H9 (cell line): Measurements from ENCODE around the gene CDCP1. TPM values are rescaled to one million over a fixed set of nuclear protein-coding genes. Genes with fewer than 3 reads are reported as not detected.

ENCODE experiments used
- DNase-seq: peaks from one replicate; pipeline ENCODE4 v3.0.0-alpha.2; 2017
- H2AFZ ChIP-seq: one replicate; pipeline ENCODE4 v1.6.1; 2013; ENCODE audit warnings: mild to moderate bottlenecking, low read length, control low read depth, moderate library complexity
- H2AK5ac ChIP-seq: 2 replicates; pipeline ENCODE4 v1.6.1; 2013; ENCODE audit warnings: low read length, control low read depth, mixed read lengths; ENCODE audit not compliant: insufficient read length
- H2BK120ac ChIP-seq: one replicate; pipeline ENCODE4 v1.6.1; 2013; ENCODE audit warnings: low read depth, mild to moderate bottlenecking, low read length, control low read depth, inconsistent platforms; ENCODE audit not compliant: poor library complexity, severe bottlenecking
- H2BK12ac ChIP-seq: 2 replicates; pipeline ENCODE4 v1.6.1; 2013; ENCODE audit warnings: low read length, control low read depth, mixed read lengths, low read depth; ENCODE audit not compliant: insufficient read length
- H2BK15ac ChIP-seq: 2 replicates; pipeline ENCODE4 v1.6.1; 2013; ENCODE audit warnings: low read depth, low read length, control low read depth
- H2BK20ac ChIP-seq: one replicate; pipeline ENCODE4 v1.6.1; 2013; ENCODE audit warnings: low read depth, mild to moderate bottlenecking, low read length, control low read depth, inconsistent platforms; ENCODE audit not compliant: poor library complexity, severe bottlenecking
- H2BK5ac ChIP-seq: 2 replicates; pipeline ENCODE4 v1.6.1; 2013; ENCODE audit warnings: low read length, control low read depth, mixed read lengths; ENCODE audit not compliant: insufficient read length
- H3K14ac ChIP-seq: 2 replicates; pipeline ENCODE4 v1.6.1; 2013; ENCODE audit warnings: low read length, control low read depth; ENCODE audit not compliant: insufficient read depth
- H3K18ac ChIP-seq: 2 replicates; pipeline ENCODE4 v1.6.1; 2013; ENCODE audit warnings: low read depth, mild to moderate bottlenecking, mixed read lengths, low read length, control low read depth; ENCODE audit not compliant: insufficient read length
- H3K23ac ChIP-seq: 2 replicates; pipeline ENCODE4 v1.6.1; 2013; ENCODE audit warnings: low read length, control low read depth, mixed read lengths, low read depth; ENCODE audit not compliant: insufficient read length
- H3K23me2 ChIP-seq: 2 replicates; pipeline ENCODE4 v1.6.1; 2013; ENCODE audit warnings: low read depth, mild to moderate bottlenecking, mixed read lengths, low read length, control low read depth; ENCODE audit not compliant: insufficient read length, poor library complexity, severe bottlenecking
- H3K27ac ChIP-seq: 2 replicates; pipeline ENCODE4 v1.5.1; 2013; ENCODE audit warnings: low read length, control low read depth, mixed read lengths, low read depth; ENCODE audit not compliant: insufficient read length
- H3K27me3 ChIP-seq: 2 replicates; pipeline ENCODE4 v1.6.1; 2013; ENCODE audit warnings: low read length, control low read depth, inconsistent platforms; ENCODE audit not compliant: insufficient read depth
- H3K4ac ChIP-seq: 2 replicates; pipeline ENCODE4 v1.6.1; 2013; ENCODE audit warnings: low read depth, mild to moderate bottlenecking, control low read depth, inconsistent platforms, low read length, moderate library complexity
- H3K4me1 ChIP-seq: 2 replicates; pipeline ENCODE4 v1.6.1; 2013; ENCODE audit warnings: low read length, control low read depth, inconsistent platforms; ENCODE audit not compliant: insufficient read depth
- H3K4me2 ChIP-seq: 2 replicates; pipeline ENCODE4 v1.6.1; 2013; ENCODE audit warnings: low read length, control low read depth, mixed read lengths; ENCODE audit not compliant: insufficient read length, insufficient read depth
- H3K56ac ChIP-seq: 2 replicates; pipeline ENCODE4 v1.6.1; 2013; ENCODE audit warnings: low read depth, mild to moderate bottlenecking, mixed read lengths, low read length, control low read depth; ENCODE audit not compliant: insufficient read length
- H3K79me1 ChIP-seq: 2 replicates; pipeline ENCODE4 v1.6.1; 2013; ENCODE audit warnings: low read depth, mild to moderate bottlenecking, moderate library complexity, low read length, control low read depth, inconsistent platforms; ENCODE audit not compliant: insufficient read depth, poor library complexity, severe bottlenecking
- H3K79me2 ChIP-seq: 2 replicates; pipeline ENCODE4 v1.6.1; 2013; ENCODE audit warnings: low read length, control low read depth, inconsistent platforms; ENCODE audit not compliant: insufficient read depth
- H3K9ac ChIP-seq: 2 replicates; pipeline ENCODE4 v1.6.1; 2013; ENCODE audit warnings: low read length, control low read depth, mixed read lengths; ENCODE audit not compliant: insufficient read length; ENCODE audit errors: extremely low read depth
- H3K9me3 ChIP-seq: one replicate; pipeline ENCODE4 v1.6.1; 2013; ENCODE audit warnings: low read depth, low read length, inconsistent platforms; ENCODE audit not compliant: control insufficient read depth
- H3T11ph ChIP-seq: one replicate; pipeline ENCODE4 v1.6.1; 2013; ENCODE audit warnings: mild to moderate bottlenecking, low read length, control low read depth, inconsistent platforms
- H4K20me1 ChIP-seq: one replicate; pipeline ENCODE4 v1.6.1; 2013; ENCODE audit not compliant: control insufficient read depth, insufficient read length, insufficient read depth
- H4K5ac ChIP-seq: 2 replicates; pipeline ENCODE4 v1.6.1; 2013; ENCODE audit warnings: low read depth, mild to moderate bottlenecking, mixed read lengths, low read length, control low read depth; ENCODE audit not compliant: insufficient read length
- H4K8ac ChIP-seq: replicated peaks from 2 replicates; pipeline ENCODE4 v1.6.1; 2013; ENCODE audit warnings: low read length, control low read depth, mixed read lengths, low read depth; ENCODE audit not compliant: insufficient read length
- H4K91ac ChIP-seq: 2 replicates; pipeline ENCODE4 v1.6.1; 2013; ENCODE audit warnings: low read depth, mild to moderate bottlenecking, moderate library complexity, mixed read lengths, low read length, control low read depth; ENCODE audit not compliant: insufficient read length
- H3K27ac Mint-ChIP-seq, 3 experiments: 2 replicates in 2 of 3; 3 replicates in 1 of 3; pipeline ENCODE4 v1.8.0; 2020 to 2021; ENCODE audit warnings: mixed read lengths in 3 of 3, mild to moderate bottlenecking in 1 of 3, moderate library complexity in 1 of 3
- H3K27me3 Mint-ChIP-seq: 2 replicates; pipeline ENCODE4 v1.8.0; 2021; ENCODE audit warnings: low read depth, mild to moderate bottlenecking, moderate library complexity, mixed read lengths
- H3K36me3 Mint-ChIP-seq, 3 experiments: 2 replicates in 2 of 3; 3 replicates in 1 of 3; pipeline ENCODE4 v1.8.0; 2020 to 2021; ENCODE audit warnings: low read depth in 3 of 3, mixed read lengths in 3 of 3; ENCODE audit not compliant: insufficient read depth in 1 of 3
- H3K4me1 Mint-ChIP-seq, 2 experiments: 2 replicates each; pipeline ENCODE4 v1.8.0; 2020; ENCODE audit warnings: mixed read lengths in 2 of 2
- H3K4me3 Mint-ChIP-seq, 2 experiments: 2 replicates in 1 of 2; 3 replicates in 1 of 2; pipeline ENCODE4 v1.8.0; 2020 to 2021; ENCODE audit warnings: mild to moderate bottlenecking in 2 of 2, mixed read lengths in 2 of 2, moderate library complexity in 1 of 2
- H3K9me3 Mint-ChIP-seq, 2 experiments: 2 replicates in 1 of 2; 3 replicates in 1 of 2; pipeline ENCODE4 v1.8.0; 2020; ENCODE audit warnings: mild to moderate bottlenecking in 2 of 2, mixed read lengths in 2 of 2, moderate library complexity in 1 of 2
- WGBS: extraction: QIAGEN DNeasy Blood & Tissue Kit; methylation state at CpG from one replicate; pipeline ENCODE4 v1.1.7; 2013; ENCODE audit warnings: missing lambda C conversion rate, low lambda C conversion rate, mixed read lengths; ENCODE audit not compliant: insufficient read length; ENCODE audit errors: extremely low coverage; 5-methylcytosine and 5-hydroxymethylcytosine counted together
- total RNA-seq: library from RNA; stranded (reverse); gene quantifications from 2 replicates; pipeline ENCODE4 v1.2.1, GENCODE V29; 2021
- TF ChIP-seq, protein P1 (sequence below): fragments of 200-600 bp; sonication (generic); conservative IDR thresholded peaks from 3 replicates; pipeline ENCODE4 v1.8.0; 2021; ENCODE audit warnings: antibody characterized with exemption, mild to moderate bottlenecking

Gene CDCP1
- total RNA-seq, 1 experiment from 2014 or later, result 12.9 TPM

DNA sequence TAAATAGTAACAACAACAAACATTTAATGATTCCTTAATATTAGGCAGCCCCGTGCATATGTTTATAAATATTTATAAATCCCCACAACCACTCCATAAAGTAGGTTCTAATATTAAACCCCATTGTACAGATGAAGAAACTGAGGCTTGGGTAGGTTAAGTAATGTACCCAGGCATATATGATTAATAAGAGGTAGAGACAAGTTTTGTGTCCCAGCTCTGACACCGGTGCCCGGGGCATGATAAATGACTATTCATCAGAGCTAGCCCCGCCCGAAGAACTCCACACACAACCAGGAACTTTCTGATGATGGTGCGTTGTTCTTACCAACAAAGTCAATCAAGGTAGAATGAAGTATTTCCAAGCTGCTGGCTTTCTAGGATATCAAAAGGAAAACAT, 19.4 kb downstream of the CDCP1 start:
- TF ChIP-seq, protein P1, sequence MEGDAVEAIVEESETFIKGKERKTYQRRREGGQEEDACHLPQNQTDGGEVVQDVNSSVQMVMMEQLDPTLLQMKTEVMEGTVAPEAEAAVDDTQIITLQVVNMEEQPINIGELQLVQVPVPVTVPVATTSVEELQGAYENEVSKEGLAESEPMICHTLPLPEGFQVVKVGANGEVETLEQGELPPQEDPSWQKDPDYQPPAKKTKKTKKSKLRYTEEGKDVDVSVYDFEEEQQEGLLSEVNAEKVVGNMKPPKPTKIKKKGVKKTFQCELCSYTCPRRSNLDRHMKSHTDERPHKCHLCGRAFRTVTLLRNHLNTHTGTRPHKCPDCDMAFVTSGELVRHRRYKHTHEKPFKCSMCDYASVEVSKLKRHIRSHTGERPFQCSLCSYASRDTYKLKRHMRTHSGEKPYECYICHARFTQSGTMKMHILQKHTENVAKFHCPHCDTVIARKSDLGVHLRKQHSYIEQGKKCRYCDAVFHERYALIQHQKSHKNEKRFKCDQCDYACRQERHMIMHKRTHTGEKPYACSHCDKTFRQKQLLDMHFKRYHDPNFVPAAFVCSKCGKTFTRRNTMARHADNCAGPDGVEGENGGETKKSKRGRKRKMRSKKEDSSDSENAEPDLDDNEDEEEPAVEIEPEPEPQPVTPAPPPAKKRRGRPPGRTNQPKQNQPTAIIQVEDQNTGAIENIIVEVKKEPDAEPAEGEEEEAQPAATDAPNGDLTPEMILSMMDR, result no peak
- no peak overlapping the region for H2BK15ac ChIP-seq
- H3K23me2 ChIP-seq, result no peaks in the 10 kb centered on the region
- Mint-ChIP-seq H3K4me1 (peaks cover 2 to 3% of the 10 kb centered on the region in 2 experiments; a peak in 2 of 4 replicates), H3K27me3 (no peaks in the 10 kb centered on the region; the same call in 1 of the 2 replicates), H3K9me3 (no peaks in the 10 kb centered on the region; a peak in 1 of 5 replicates), H3K36me3 (no peaks in the 10 kb centered on the region), H3K27ac (no peak overlapping the region), H3K4me3 (no peak overlapping the region)
- no peak overlapping the region for H2BK20ac ChIP-seq
- H3K9me3 ChIP-seq, result no peaks in the 10 kb centered on the region
- no CpG with 5 or more reads among the region's 6 CpGs for WGBS
- no peak overlapping the region for H2AK5ac ChIP-seq
- no peak overlapping the region for H4K8ac ChIP-seq
- H4K91ac ChIP-seq, result no peak overlapping the region
- no peaks in the 10 kb centered on the region for H3K79me1 ChIP-seq
- H3K4me1 ChIP-seq, result no peaks in the 10 kb centered on the region; the same call in 1 of the 2 replicates
- no peak overlapping the region for H3K4me2 ChIP-seq
- H2AFZ ChIP-seq, result no peak overlapping the region
- no peak overlapping the region for H3K4ac ChIP-seq
- H3K27ac ChIP-seq, result no peak overlapping the region
- no peak overlapping the region for H3K14ac ChIP-seq
- no peak for DNase-seq
- no peak overlapping the region for H3K56ac ChIP-seq
- peaks cover 2% of the 10 kb centered on the region for H4K20me1 ChIP-seq
- no peak overlapping the region for H3K18ac ChIP-seq
- no peaks in the 10 kb centered on the region for H3K79me2 ChIP-seq
- H3K23ac ChIP-seq, result no peak overlapping the region
- H4K5ac ChIP-seq, result no peak overlapping the region
- no peak overlapping the region for H2BK12ac ChIP-seq
- no peak overlapping the region for H2BK5ac ChIP-seq
- no peak overlapping the region for H3K9ac ChIP-seq
- H3T11ph ChIP-seq, result no peak overlapping the region
- H2BK120ac ChIP-seq, result no peak overlapping the region
- H3K27me3 ChIP-seq, result no peaks in the 10 kb centered on the region
